NCI-H2196 treated with DMSO at 0.1 percent for 48 hours (cell line): ENCODE results near the gene DGCR6.
"Not testable (repeated sequence)": the region's sequence is repeated elsewhere in the genome, so short reads cannot be mapped to it uniquely, and the experiment has no call there.

ENCODE experiments used
- DNase-seq: peaks from one replicate; lab custom pipeline; 2025; ENCODE audit not compliant: unreplicated experiment; lab: John Stamatoyannopoulos, UW

DGCR6 gene

DNA sequence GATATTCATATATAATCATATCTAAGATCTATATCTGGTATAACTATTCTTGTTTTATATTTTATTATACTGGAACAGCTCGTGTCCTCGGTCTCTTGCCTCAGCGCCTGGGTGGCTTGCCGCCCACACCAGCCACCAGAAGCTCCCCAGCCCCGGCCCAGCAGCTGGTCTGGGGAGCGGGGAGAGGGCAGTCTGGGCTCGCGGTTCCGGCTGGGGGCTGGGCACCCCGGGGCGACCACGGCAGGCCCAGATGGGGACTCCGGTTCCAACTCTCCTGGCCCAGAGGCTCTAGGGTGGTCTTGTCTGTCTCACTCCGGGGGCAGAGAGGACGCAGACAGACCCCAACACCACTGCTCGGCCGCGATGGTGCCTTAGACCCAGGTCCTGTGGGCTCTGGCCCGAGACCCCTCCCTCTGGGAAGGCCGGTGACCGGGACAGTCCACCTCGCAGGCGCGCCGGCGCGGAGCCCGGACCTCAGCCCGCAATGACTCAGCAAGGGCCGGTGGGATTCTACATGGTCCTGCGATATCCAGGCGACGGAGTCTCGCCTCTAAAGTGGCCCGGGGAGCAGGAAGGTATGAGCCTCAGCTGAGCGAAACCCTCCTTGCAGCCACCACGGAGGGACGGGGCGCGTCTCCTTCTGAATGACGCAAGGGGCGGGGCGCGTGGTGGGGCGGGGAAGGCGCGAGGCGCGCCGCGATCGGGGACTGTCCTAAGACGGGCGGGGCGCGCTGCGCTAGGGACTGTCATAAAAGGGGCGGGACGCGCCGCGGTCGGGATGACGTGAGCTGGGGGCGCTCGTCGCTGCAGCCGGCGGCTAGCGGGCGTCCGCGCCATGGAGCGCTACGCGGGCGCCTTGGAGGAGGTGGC is at the start of gene DGCR6:
DGCR6 (plus strand) TSS at position 781 of the 870 bp plus-strand sequence; CDS start at position 836, 55 bp downstream.
- DNase-seq: no peak

DNA sequence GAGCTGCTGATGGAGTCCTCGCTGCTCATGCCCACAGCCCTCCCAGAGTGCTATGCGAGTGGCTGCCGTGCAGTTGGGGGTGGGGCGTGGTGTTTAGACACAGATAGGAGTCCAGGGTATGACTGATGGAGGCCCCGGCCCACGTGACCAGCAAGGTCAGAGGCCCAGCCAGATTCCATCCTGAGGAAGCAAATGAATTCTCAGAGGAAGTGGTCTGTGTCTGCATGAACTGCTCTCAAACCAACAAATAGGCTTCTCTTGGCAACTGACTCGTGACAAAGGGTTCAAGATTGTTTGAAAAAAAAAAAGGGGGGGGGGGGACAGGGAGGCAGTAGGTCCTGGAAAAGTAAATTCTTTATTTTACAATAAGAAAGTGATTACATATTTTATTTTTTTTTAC is 46.8 kb upstream of the DGCR6 start:
- not testable (repeated sequence) for DNase-seq

DNA sequence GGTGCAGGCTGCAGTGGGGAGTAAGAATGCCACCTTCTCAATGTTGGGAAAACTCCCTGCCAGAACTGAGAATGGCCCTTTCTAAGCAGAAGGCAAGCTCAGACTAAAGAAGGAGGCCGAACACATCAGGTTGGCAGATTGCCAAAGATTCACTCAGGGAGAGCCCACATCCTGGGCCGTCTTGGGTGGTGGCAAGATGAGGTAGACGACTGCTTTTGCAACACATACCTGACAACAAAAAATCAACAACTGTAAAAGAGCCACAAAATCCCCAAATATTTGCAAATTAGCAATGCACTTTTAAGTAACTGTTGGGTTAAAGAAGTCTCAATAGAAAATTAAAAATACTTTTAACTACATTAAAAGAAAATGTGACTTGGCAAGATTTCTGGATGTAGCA is 24.9 kb upstream of the DGCR6 start:
- not testable (repeated sequence) for DNase-seq

DNA sequence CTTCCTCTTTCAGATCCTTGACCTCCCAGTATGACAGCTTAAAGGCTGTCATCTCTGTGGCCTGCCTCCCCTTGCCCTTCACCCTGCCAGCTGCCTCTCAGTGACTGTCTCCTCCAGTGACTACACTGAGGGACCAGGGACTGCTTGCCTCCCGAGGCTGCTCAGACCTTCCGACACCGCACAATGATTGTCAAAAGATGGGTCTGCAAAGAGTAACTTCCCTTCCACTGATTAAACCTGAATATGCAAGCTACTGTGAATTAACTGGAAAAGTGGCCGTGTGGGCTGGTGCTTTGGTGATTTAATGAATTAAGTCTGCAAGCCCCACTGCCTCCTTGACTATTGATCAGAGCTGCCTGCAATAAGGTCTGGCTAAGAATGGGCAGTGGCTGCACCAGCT is 21.7 kb upstream of the DGCR6 start:
- not testable (repeated sequence) for DNase-seq

DNA sequence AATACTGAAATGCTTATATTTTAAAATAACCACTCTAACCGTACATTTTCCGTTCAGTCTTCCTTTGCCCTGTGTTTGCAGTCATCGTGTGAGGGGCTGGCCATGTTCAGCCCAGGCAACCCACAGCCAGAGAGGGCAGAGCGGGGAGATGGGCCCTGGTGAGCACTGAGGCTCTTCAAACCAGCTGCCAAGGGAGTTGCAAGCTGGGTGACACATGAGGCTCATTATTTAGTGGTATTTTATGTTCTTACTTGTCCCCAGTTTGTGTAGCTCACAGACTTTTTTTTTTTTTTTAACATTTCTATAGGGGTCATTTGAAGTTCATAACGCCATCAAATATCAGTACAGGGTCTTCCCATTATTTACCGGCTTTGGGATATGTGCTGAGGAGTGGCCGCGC is 18.0 kb upstream of the DGCR6 start:
- no peak for DNase-seq

DNA sequence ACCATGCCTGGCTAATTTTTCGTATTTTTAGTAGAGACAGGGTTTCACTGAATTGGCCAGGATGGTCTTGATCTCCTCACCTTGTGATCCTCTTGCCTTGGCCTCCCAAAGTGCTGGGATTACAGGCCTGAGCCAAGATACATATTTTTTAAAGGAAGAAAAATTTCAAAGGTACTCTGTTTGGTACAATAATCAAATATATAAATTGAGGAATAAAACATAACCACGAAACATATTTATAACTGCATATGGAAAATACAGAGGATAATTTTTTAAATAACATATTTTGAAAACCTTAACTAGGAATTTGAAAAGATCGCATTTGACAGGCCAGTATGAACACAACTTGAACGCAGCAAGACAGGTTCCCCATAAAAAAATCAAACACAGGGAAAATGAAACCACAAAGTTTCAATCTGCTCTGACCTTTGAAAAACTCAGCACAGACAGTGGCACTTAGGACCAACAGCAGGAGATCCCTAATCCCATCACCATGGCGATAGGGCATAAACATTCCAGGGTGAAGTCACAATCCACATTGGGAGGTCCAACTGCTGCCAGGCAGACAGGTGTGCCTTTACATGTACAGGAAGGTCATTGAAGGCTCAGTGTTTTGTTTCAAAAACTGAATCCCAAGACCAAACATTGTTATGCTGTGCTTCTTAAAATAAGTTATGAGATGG is 15.5 kb upstream of the DGCR6 start:
- DNase-seq: not testable (repeated sequence)

DNA sequence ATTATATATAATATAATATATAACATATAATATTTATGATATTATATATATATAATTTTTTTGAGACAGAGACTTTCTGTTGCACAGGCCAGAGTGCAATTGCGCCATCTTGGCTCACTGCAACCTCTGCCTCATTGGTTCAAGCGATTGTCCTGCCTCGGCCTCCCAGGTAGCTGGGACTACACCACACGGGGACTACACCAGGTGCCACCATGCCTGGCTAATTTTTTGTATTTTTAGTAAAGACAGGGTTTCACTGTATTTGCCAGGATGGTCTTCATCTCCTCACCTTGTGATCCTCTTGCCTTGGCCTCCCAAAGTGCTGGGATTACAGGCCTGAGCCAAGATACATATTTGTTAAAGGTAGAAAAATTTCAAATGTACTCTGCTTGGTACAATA is 12.3 kb upstream of the DGCR6 start:
- DNase-seq: not testable (repeated sequence)

DNA sequence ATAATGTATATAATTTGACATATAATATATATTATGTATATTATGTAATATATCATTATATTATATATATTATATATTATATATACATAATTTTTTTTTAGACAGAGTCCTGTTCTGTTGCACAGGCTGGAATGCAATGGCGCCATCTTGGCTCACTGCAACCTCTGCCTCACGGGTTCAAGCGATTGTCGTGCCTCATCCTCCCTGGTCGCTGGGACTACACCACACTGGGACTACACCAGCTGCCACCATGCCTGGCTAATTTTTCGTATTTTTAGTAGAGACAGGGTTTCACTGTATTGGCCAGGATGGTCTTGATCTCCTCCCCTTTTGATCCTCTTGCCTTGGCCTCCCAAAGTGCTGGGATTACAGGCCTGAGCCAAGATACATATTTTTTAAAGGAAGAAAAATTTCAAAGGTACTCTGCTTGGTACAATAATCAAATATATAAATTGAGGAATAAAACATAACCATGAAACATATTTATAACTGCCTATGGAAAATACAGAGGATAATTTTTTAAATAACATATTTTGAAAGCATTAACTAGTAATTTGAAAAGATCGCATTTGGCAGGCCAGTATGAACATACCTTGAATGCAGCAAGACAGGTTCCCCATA is 10.0 kb upstream of the DGCR6 start:
- not testable (repeated sequence) for DNase-seq

DNA sequence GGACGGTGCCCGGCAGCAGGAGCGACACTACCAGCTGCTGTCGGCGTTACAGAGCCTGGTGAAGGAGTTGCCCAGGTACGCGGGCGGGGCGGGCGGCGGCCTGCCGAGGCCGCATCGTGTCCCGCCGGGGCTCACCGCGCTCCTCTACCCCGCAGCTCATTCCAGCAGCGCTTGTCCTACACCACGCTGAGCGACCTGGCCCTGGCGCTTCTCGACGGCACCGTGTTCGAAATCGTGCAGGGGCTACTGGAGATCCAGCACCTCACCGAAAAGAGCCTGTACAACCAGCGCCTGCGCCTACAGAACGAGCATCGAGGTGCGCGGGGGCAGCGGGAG is 258 bp downstream of the DGCR6 start:
- DNase-seq: not testable (repeated sequence)

DNA sequence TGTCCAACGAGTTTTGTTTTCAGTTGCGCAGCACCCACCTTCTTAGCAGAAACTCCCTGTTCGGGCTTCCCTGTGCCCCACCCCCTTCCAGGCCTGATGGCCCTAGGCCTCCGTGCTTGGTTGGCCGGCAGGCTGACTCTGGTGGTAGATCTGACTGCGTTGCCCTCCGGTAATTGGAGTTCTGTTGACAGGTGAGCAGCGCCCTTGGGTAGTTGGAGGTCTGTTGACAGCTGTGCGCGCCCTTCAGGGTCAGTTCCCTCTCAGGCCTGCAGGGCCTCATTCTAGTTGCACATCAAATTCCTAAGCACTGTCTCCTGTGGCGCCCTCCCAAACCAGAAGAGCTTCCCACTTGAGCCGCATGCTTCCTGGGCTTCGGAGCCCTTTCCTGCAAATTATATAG is 776 bp downstream of the DGCR6 start:
- no peak for DNase-seq

DNA sequence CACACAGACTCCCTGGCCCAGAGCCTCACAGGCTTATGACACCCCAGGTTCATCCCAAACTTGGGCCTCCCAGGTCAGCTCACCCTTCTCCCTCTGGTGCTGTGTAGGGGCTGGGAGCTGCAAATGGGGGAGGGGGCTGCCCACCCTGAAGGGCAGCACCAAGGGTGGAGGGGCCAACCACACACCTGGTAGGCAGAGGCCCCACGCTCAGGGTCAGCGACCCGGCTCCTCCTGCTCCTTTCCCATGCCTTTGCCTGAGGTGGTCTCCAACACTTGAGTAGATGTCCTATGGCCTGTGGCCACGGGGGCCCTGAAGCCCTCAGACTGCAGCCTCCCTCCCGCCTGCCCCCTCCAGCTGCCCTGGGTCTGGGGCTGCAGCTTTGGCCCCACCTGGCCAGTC is 3.4 kb downstream of the DGCR6 start:
- no peak for DNase-seq

DNA sequence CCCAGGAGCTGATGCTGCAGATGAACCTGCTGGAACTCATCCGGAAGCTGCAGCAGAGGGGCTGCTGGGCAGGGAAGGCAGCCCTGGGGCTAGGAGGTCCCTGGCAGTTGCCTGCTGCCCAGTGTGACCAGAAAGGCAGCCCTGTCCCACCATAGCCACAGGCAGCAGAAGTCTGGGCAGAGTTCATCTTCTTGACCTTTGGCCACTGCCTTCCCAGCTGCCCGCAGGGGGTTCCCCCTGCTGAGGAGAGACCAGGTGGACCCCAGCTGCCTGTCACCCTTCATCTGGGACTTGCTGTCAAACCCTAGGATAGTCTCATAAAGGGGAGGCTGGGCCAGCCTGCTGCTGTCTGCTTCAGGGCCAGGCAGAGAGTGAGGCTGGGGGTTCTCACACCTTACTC is 5.4 kb downstream of the DGCR6 start:
- not testable (repeated sequence) for DNase-seq

DNA sequence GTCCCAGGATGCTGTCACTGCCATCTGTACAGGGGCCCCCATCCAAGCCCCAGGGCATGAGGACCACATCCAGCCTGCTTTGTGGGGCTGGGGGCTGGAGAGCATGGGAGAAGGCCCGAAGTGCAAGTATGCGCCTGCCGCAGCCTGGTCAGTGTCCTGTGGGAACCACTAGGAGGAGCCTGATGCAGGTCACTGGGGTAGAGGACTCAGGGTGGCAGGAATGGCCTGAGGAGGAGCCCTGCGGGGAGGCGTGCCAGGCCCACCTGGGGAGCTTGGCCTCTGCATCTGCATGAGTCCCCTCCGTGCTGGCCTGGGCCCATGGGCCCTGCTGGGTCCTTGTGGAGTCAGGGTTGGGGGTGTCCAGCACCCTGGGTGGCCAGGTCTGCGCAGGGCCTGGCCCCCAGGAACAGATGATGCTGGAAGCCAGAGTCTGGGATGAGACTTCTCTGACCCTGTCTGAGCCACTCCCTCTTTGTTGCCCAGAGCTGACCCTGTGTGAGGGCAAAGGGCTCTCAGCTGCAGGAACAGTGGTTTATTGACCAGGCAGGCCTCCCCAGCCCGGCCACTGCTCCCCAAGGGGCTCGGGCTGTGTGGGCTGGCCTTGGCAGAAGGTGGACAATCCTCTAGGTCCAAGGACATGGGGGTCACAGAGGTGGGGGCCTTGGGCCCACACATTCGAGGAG is 6.3 kb downstream of the DGCR6 start:
- DNase-seq: not testable (repeated sequence)

DNA sequence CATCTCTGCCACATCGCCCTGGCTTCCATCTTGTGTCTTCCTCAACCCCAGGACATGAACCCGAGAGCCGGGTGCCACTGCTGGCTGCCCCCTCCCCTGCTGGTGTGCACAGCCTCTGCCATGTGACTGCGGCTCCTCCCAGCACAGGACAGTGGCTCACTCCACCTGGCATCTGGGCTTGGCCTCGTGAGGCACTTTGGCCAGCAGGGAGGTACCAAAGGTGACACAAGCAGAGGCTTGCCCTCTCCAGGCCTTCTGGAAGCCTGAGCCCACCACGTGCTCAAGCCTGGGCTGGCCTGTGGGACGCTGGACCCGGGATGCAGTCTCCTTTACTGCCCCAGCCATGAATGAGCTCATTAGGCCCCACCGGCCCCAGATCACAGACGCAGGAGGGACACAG is 8.4 kb downstream of the DGCR6 start:
- DNase-seq: not testable (repeated sequence)

DNA sequence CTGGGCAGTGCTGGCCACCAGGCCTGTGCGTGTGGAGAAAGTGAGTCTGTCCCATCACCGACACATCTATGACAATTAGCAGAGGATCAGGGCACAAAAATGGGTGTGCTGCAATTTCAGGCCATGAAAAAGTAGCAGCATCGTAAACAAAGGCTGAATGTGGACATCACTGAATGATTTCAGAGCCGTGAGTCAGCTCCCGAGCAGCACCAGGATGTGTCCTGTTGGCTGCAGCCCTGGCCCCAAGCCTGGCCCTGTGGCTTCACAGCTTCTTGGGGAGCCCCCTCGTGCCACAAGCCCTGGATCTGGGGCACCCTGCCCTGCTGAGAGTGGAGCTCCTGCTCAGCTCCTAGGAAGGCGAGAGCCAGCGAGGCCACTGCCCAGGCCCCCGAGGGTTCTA is 9.4 kb downstream of the DGCR6 start:
- not testable (repeated sequence) for DNase-seq

DNA sequence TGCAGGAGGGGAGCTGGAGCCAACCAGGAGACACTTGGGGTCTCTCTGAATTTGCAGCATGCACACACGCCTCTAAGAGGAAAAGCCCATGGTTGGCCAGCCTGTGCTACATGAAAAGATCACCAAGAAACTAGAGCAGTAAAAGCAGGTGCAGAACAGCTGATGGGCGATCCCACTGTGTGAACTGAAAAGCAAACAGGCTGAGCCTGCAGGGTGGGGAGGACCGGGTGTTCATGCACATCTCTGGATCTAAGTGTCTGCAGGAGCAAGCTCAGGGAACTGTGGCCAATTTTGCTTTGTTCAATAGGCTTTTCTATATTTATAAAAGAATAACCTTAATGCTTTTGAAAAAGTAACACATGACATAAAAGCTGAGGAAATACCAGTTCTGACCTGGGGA is 11.7 kb downstream of the DGCR6 start:
- DNase-seq: not testable (repeated sequence)

DNA sequence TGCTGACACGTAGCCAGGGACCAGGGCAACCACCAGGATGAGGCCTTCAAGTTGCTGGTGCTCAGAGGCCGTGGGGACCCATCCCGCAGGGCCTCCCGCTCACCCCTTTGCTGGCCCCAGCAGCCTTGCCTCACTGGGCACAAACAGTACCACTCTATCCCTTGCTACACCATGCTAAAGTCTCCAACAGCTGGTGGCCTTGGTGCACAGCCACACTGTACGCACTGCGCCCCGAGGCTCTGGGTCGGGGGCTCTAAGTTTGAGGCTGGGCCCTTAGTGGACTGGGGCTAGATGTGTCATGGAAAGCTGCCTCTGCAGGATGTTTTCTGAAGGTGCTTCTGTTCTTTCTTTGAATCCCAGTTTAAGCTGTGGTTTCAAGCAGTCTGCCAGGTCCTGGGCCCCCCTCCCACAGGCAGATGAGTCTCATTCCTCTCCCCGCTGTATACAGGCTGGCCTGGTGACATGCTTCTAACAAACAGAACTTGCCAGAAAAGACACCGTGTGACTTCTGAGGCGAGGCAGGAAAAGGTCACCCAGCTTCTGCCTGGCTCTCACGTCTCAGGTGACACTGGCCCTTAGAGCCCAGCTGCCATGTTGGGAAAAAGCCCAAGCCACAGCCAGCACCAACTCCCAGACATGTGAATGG is 14.3 kb downstream of the DGCR6 start:
- not testable (repeated sequence) for DNase-seq

DNA sequence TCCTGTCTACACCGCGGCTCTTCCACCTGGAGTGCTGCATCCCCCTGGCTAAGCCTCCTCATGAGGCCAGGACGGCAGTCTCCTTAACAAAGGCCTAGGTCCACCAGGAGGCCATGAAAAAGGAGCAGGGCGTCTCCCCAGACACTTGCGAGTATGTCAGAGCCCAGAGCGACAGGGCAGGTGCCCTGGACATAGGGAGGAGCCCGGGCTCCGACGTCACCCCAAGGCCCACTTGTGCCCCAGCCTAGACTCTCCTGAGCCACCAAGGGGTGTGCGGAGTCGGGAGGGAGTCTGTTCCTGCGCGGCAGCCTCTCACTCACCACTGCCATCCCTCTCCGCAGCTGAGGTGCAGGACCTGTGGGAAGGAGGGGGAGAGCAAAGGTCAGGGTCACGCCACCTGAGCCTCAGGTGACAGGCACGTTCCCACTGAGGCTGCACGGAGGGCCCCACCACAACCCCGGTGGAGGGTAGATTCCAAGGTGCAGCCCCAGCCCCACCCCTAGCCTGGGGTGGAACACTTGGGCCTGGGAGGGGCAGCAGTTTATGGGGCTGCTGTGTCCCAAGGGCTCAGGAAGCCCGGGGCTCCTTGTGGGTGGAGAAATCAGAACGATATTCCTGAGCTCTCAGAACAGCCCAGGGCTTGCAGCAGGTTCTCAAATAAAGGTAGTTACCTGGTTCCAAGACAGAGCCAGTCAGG is 19.4 kb downstream of the DGCR6 start:
- DNase-seq: no peak

DNA sequence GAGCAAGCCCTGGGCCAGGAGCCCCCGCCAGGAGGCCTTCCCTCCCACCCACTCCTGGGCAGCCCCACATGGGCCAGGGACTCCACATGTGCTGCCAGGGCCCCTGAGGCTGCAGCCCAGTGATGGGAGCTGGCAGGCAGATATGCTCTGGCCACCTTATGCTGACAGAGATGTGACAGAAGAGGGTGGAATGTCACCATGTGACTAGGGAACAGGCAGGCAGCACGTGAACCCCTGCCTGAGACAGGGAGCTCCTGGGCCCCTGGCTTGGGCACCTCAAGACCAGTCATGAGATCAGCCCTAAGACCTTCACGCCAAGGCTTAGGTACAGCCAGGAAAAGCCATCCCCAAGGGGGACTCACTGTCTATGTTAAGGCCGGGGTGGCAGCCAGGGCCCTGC is 20.9 kb downstream of the DGCR6 start:
- DNase-seq: no peak

DNA sequence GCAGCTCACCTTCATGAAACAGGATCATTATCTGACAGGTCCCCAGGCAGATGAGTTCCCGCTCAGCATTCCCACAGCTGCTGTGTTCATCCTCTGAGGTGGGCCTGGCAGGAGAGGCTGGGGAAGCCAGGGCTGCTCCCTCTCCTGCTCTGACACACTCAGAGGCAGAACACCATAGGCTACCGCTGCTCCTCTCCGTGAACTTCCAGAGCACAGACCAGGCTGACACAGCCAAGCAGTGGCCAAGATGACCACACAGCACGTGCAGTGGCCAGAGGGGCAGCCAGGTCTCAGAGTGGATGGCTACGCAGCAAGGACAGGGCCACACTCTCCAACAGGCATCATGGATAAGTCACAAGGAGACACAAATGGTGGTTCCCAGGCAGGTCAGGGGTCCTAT is 21.5 kb downstream of the DGCR6 start:
- no peak for DNase-seq
